SK-N-SH (cell line): ENCODE measurements around the gene CELF4. TPM values are rescaled to one million over a fixed set of nuclear protein-coding genes. Genes with fewer than 3 reads are reported as not detected.

ENCODE experiments used
- CTCF ChIA-PET: fragments of 300-600, 350-600 bp; formaldehyde crosslinking; extraction: SDS; loops from one replicate; lab custom pipeline; 2021; lab: Yijun Ruan, JAX
- POLR2A ChIA-PET: fragments of 350-600 bp; sonication (Branson Sonifier 250); formaldehyde crosslinking; extraction: SDS; loops from one replicate; lab custom pipeline; 2020; ENCODE audit warnings: antibody characterized with exemption, inconsistent platforms; lab: Yijun Ruan, JAX
- DNase-seq: peaks from one replicate; pipeline ENCODE4 v3.0.0; 2012
- H2AFZ ChIP-seq: fragments of 200-600 bp; sonication (generic); 2 replicates; pipeline ENCODE4 v1.8.1; 2016; ENCODE audit warnings: antibody characterized with exemption, mild to moderate bottlenecking, low read depth
- H3F3A ChIP-seq: fragments of 200-600 bp; sonication (generic); replicated peaks from 2 replicates; pipeline ENCODE3; 2016; ENCODE audit warnings: antibody characterized with exemption, mild to moderate bottlenecking; ENCODE audit not compliant: insufficient read depth
- H3K27ac ChIP-seq, 2 experiments: fragments of 200-500 bp in 1 of 2; fragments of 200-600 bp in 1 of 2; sonication (Bioruptor generic) in 1 of 2; sonication (generic), shearing (Covaris generic) in 1 of 2; 2 replicates each; pipeline versions ENCODE4 v1.5.1 to v1.6.1; 2014 to 2016; ENCODE audit warnings: low read depth in 2 of 2, inconsistent platforms in 1 of 2, low read length in 1 of 2, mild to moderate bottlenecking in 1 of 2, mixed read lengths in 1 of 2
- H3K27me3 ChIP-seq: fragments of 200-600 bp; sonication (generic), shearing (Covaris generic); 2 replicates; pipeline ENCODE4 v1.6.1; 2016; ENCODE audit warnings: mixed run types; ENCODE audit not compliant: insufficient read depth
- H3K36me3 ChIP-seq, 2 experiments: fragments of 200-500 bp in 1 of 2; fragments of 200-600 bp in 1 of 2; sonication (Bioruptor generic) in 1 of 2; sonication (generic) in 1 of 2; replicated peaks in 1 of 2; 2 replicates each; pipeline versions ENCODE3 to v1.5.1; 2014 to 2016; ENCODE audit warnings: low read length in 1 of 2, mild to moderate bottlenecking in 1 of 2; ENCODE audit not compliant: insufficient read depth in 2 of 2, control insufficient read depth in 1 of 2
- H3K4me1 ChIP-seq, 2 experiments: fragments of 200-500 bp in 1 of 2; fragments of 200-600 bp in 1 of 2; sonication (Bioruptor generic) in 1 of 2; sonication (generic), shearing (Covaris generic) in 1 of 2; 2 replicates each; pipeline versions ENCODE4 v1.5.1 to v1.6.1; 2014 to 2016; ENCODE audit warnings: low read depth in 1 of 2, low read length in 1 of 2, mixed run types in 1 of 2; ENCODE audit not compliant: insufficient read depth in 2 of 2, control insufficient read depth in 1 of 2
- H3K4me2 ChIP-seq: fragments of 200-600 bp; sonication (generic), shearing (Covaris generic); 2 replicates; pipeline ENCODE4 v1.6.1; 2017; ENCODE audit warnings: mixed run types
- H3K4me3 ChIP-seq, 2 experiments: fragments of 200-500 bp in 1 of 2; fragments of 200-600 bp in 1 of 2; sonication (Bioruptor generic) in 1 of 2; sonication (generic), shearing (Covaris generic) in 1 of 2; 2 replicates each; pipeline versions ENCODE4 v1.5.1 to v1.8.1; 2014 to 2016; ENCODE audit warnings: low read depth in 2 of 2, inconsistent platforms in 1 of 2, low read length in 1 of 2, mild to moderate bottlenecking in 1 of 2, mixed read lengths in 1 of 2, moderate library complexity in 1 of 2
- H3K79me2 ChIP-seq: fragments of 200-600 bp; sonication (generic); 2 replicates; pipeline ENCODE4 v1.8.1; 2017; ENCODE audit warnings: mild to moderate bottlenecking; ENCODE audit not compliant: insufficient read depth
- H3K9ac ChIP-seq: fragments of 200-600 bp; sonication (generic); 2 replicates; pipeline ENCODE4 v1.6.1; 2017; ENCODE audit warnings: mixed run types
- H3K9me2 ChIP-seq: fragments of 200-600 bp; sonication (generic); 2 replicates; pipeline ENCODE4 v1.6.1; 2017; ENCODE audit warnings: mixed run types
- H3K9me3 ChIP-seq: fragments of 200-600 bp; sonication (generic); 2 replicates; pipeline ENCODE4 v1.6.1; 2017; ENCODE audit warnings: mixed run types, mild to moderate bottlenecking, moderate library complexity
- H4K20me1 ChIP-seq: fragments of 200-600 bp; sonication (generic); 2 replicates; pipeline ENCODE4 v1.6.1; 2017; ENCODE audit warnings: mild to moderate bottlenecking, mixed run types; ENCODE audit not compliant: insufficient read depth
- EZH2phosphoT487 ChIP-seq: fragments of 200-600 bp; sonication (generic); IDR thresholded peaks from 2 replicates; pipeline ENCODE4 v1.6.1; 2017; ENCODE audit warnings: low read depth, mixed run types, mild to moderate bottlenecking, antibody characterized with exemption, moderate library complexity, borderline replicate concordance
- GATA2 ChIP-seq: sonication (generic); formaldehyde crosslinking; IDR thresholded peaks from 2 replicates; pipeline ENCODE4 v1.5.0; 2020; ENCODE audit warnings: mild to moderate bottlenecking, missing genetic modification reagents
- MEF2A ChIP-seq: IDR thresholded peaks from 2 replicates; pipeline ENCODE4 v1.4.0; 2012; ENCODE audit warnings: low read depth, borderline replicate concordance
- NFIC ChIP-seq: IDR thresholded peaks from 2 replicates; pipeline ENCODE4 v1.4.0; 2012; ENCODE audit warnings: borderline replicate concordance
- RFX5 ChIP-seq: IDR thresholded peaks from 2 replicates; pipeline ENCODE4 v1.6.1; 2012; ENCODE audit warnings: mild to moderate bottlenecking, improper control_type of control experiment, low read length
- SIN3A ChIP-seq: IDR thresholded peaks from 2 replicates; pipeline ENCODE4 v1.6.1; 2012; ENCODE audit warnings: low read depth, mild to moderate bottlenecking, low read length, moderate library complexity, borderline replicate concordance
- SMC3 ChIP-seq: IDR thresholded peaks from 2 replicates; pipeline ENCODE4 v1.6.1; 2012; ENCODE audit warnings: low read depth, low read length, improper control_type of control experiment
- TEAD4 ChIP-seq: IDR thresholded peaks from 2 replicates; pipeline ENCODE4 v1.4.0; 2012; ENCODE audit warnings: mild to moderate bottlenecking, borderline replicate concordance; ENCODE audit not compliant: insufficient read depth
- WGBS: methylation state at CpG from one replicate; pipeline ENCODE4 v1.1.6; 2017; ENCODE audit warnings: low lambda C conversion rate; 5-methylcytosine and 5-hydroxymethylcytosine counted together
- polyA plus RNA-seq, 3 experiments: library from polyadenylated mRNA; depleted of rRNA; stranded (reverse); fragments of >200 nt; gene quantifications; 2 replicates each; pipeline ENCODE4 v1.2.3, GENCODE V29; 2012
- TF ChIP-seq, protein P1 (sequence below): fragments of 150-350 bp; IDR thresholded peaks from 2 replicates; pipeline ENCODE4 v1.6.1; 2017; ENCODE audit warnings: antibody characterized with exemption, low read length, low read depth, borderline replicate concordance
- TF ChIP-seq, protein P2 (sequence below): fragments of 200-600 bp; sonication (generic); IDR thresholded peaks from 2 replicates; pipeline ENCODE4 v1.6.1; 2017; ENCODE audit warnings: antibody characterized with exemption, mild to moderate bottlenecking, moderate library complexity

CELF4 gene
- polyA plus RNA-seq, 1 of the 3 experiments (the other 2 are of a cell fraction) = 0.26 TPM

DNA sequence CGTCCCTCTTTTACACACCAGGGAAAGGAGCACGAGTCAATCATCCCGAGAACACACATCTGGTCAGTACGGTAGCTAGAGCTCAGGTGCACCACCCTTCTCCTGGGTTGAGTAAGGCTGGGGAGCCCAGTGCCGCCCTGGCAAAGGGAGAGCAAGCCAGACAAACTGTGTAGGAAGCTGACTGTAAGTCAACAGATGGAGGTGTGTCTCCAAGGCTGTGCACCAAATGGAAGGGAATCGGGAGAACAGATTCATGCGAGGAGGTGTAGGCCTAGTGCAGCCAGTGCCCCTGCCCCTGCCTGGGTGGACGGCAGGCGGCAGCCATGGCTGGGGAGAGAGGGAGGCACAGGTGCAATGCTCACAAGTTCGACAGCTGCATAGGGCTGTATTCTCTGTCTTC lies 65.7 kb downstream of the CELF4 start:
- no peak overlapping the region for H2AFZ ChIP-seq
- H3K9me3 ChIP-seq = no peaks in the 10 kb centered on the region
- ChIA-PET POLR2A (no interaction called here), CTCF (interaction anchor here (0.7 kb wide), 1 partner anchor 38 kb away, joined by 4 read pairs; no protein-coding TSS in a partner anchor)
- H3K4me3 ChIP-seq = no peak overlapping the region
- no peak overlapping the region for H3K27ac ChIP-seq
- no peaks in the 10 kb centered on the region for H4K20me1 ChIP-seq
- no peaks in the 10 kb centered on the region for H3F3A ChIP-seq
- DNase-seq = no peak
- WGBS = 49% methylated on average over 10 of the region's 10 CpGs
- TF ChIP-seq, protein P1, sequence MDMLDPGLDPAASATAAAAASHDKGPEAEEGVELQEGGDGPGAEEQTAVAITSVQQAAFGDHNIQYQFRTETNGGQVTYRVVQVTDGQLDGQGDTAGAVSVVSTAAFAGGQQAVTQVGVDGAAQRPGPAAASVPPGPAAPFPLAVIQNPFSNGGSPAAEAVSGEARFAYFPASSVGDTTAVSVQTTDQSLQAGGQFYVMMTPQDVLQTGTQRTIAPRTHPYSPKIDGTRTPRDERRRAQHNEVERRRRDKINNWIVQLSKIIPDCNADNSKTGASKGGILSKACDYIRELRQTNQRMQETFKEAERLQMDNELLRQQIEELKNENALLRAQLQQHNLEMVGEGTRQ = no peak
- TF ChIP-seq TEAD4 = no peak
- TF ChIP-seq EZH2phosphoT487 = no peak
- no peak for TF ChIP-seq NFIC
- no peak for TF ChIP-seq RFX5
- TF ChIP-seq MEF2A = no peak
- TF ChIP-seq SIN3A = no peak
- no peak overlapping the region for H3K9ac ChIP-seq
- H3K36me3 ChIP-seq = no peaks in the 10 kb centered on the region
- H3K27me3 ChIP-seq = no peaks in the 10 kb centered on the region
- H3K9me2 ChIP-seq = no peaks in the 10 kb centered on the region
- H3K4me2 ChIP-seq = no peak overlapping the region
- H3K4me1 ChIP-seq = peaks cover 0 to 38% of the 10 kb centered on the region in 2 experiments; a peak in 1 of 4 replicates
- no peaks in the 10 kb centered on the region for H3K79me2 ChIP-seq

DNA sequence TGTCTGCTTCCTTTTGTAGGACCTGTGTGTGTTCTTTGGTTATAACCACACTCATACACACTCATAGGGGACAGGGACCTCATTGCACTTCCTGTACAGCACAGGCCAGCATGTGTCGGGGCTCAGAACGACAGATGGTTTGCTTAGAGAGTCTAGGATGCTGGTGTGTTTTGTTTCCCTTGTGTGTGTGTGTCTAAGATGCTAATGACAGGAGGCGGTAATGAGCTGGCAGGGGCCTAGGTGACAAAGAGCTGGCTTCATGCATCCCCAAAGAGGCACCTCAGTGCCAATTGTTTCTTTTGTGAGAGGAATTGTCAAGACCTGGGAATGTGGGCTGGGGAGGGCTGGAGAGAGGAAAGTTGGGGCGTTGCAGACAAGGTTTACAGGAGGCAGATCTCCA lies 66.6 kb downstream of the CELF4 start:
- no peaks in the 10 kb centered on the region for H4K20me1 ChIP-seq
- DNase-seq = no peak
- H2AFZ ChIP-seq = no peak overlapping the region
- H3K9ac ChIP-seq = no peak overlapping the region
- peaks cover 0 to 29% of the 10 kb centered on the region in 2 experiments; a peak in 1 of 4 replicates for H3K4me1 ChIP-seq
- no peaks in the 10 kb centered on the region for H3K79me2 ChIP-seq
- H3K9me3 ChIP-seq = no peaks in the 10 kb centered on the region
- H3K9me2 ChIP-seq = no peaks in the 10 kb centered on the region
- TF ChIP-seq MEF2A = no peak
- no peak for TF ChIP-seq SMC3
- TF ChIP-seq, protein P2, sequence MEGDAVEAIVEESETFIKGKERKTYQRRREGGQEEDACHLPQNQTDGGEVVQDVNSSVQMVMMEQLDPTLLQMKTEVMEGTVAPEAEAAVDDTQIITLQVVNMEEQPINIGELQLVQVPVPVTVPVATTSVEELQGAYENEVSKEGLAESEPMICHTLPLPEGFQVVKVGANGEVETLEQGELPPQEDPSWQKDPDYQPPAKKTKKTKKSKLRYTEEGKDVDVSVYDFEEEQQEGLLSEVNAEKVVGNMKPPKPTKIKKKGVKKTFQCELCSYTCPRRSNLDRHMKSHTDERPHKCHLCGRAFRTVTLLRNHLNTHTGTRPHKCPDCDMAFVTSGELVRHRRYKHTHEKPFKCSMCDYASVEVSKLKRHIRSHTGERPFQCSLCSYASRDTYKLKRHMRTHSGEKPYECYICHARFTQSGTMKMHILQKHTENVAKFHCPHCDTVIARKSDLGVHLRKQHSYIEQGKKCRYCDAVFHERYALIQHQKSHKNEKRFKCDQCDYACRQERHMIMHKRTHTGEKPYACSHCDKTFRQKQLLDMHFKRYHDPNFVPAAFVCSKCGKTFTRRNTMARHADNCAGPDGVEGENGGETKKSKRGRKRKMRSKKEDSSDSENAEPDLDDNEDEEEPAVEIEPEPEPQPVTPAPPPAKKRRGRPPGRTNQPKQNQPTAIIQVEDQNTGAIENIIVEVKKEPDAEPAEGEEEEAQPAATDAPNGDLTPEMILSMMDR = no peak
- TF ChIP-seq GATA2 (CRISPR knock-in tag) = no peak
- TF ChIP-seq, all 33 proteins: peak for 0
- no peak overlapping the region for H3K27ac ChIP-seq
- no peak overlapping the region for H3K4me3 ChIP-seq
- POLR2A ChIA-PET = no interaction called here
- 24% methylated on average over 2 of the region's 4 CpGs for WGBS
- no peaks in the 10 kb centered on the region for H3K36me3 ChIP-seq
- H3F3A ChIP-seq = no peaks in the 10 kb centered on the region
- no peak overlapping the region for H3K4me2 ChIP-seq
- no peaks in the 10 kb centered on the region for H3K27me3 ChIP-seq
- CTCF ChIA-PET = no interaction called here
